Esophagus muscularis mucosa (tissue), 4 donors: Measurements from ENCODE around the gene GSN. TPM values are rescaled to one million over a fixed set of nuclear protein-coding genes. Genes with fewer than 3 reads are reported as not detected.

Experiments used
- DNase-seq: peaks from one replicate; pipeline ENCODE4 v3.0.0-alpha.2; 2017; ENCODE audit errors: extremely low spot score
- H3K27ac ChIP-seq, 4 donors: fragments of 200-600 bp; sonication (generic); replicated peaks in 1 of 4; 1 replicate in 3 of 4; 2 replicates in 1 of 4; pipeline ENCODE4 v1.5.1; 2016 to 2019; ENCODE audit warnings: mild to moderate bottlenecking in 1 of 4
- H3K27me3 ChIP-seq, 4 donors: fragments of 200-600 bp; sonication (generic); one replicate each; pipeline versions ENCODE4 v1.5.1 to v1.6.0; 2016 to 2019
- H3K36me3 ChIP-seq, 4 donors: fragments of 200-600 bp; sonication (generic); one replicate each; pipeline ENCODE4 v1.5.1; 2016 to 2019
- H3K4me1 ChIP-seq, 4 donors: fragments of 200-600 bp; sonication (generic); one replicate each; pipeline ENCODE4 v1.5.1; 2016 to 2019
- H3K4me3 ChIP-seq, 4 donors: fragments of 200-600 bp; sonication (generic); 1 replicate in 2 of 4; 2 replicates in 2 of 4; pipeline ENCODE4 v1.5.1; 2016 to 2019; ENCODE audit warnings: mild to moderate bottlenecking in 4 of 4, moderate library complexity in 1 of 4
- H3K9me3 ChIP-seq, 4 donors: fragments of 200-600 bp; sonication (generic); 1 replicate in 3 of 4; 2 replicates in 1 of 4; pipeline ENCODE4 v1.5.1; 2016 to 2019
- EP300 ChIP-seq: sonication (generic); formaldehyde crosslinking; IDR thresholded peaks from one replicate; pipeline ENCODE4 v1.6.1; 2017; ENCODE audit warnings: antibody characterized with exemption
- POLR2A ChIP-seq: fragments of 450-650 bp; IDR thresholded peaks from one replicate; pipeline ENCODE4 v1.6.1; 2017; ENCODE audit warnings: antibody characterized with exemption, moderate library complexity, mild to moderate bottlenecking, low read depth
- POLR2AphosphoS5 ChIP-seq, 2 donors: sonication (generic); formaldehyde crosslinking; IDR thresholded peaks; one replicate each; pipeline ENCODE4 v1.6.1; 2017; ENCODE audit warnings: antibody characterized with exemption in 2 of 2
- WGBS: methylation state at CpG from one replicate; pipeline ENCODE4 v1.1.5; 2018; 5-methylcytosine and 5-hydroxymethylcytosine counted together
- intact Hi-C: fragments of 100-400 bp; cut with DNase I; formaldehyde crosslinking; loops from one replicate; pipeline ENCODE4 v1.15.1; 2023
- total RNA-seq, 4 donors: library from RNA; depleted of rRNA; stranded (reverse); fragments of >200 nt; gene quantifications; one replicate each; pipeline versions ENCODE4 v1.1.0 to v1.2.1, GENCODE V29; 2016
- TF ChIP-seq, protein P1 (sequence below), 3 experiments: fragments of 200-600 bp in 2 of 3; fragments of 450-650 bp in 1 of 3; sonication (generic) in 2 of 3; IDR thresholded peaks; one replicate each; pipeline ENCODE4 v1.5.1; 2017 to 2019; ENCODE audit warnings: antibody characterized with exemption in 3 of 3, mild to moderate bottlenecking in 2 of 3, moderate library complexity in 1 of 3

GSN gene
- total RNA-seq, 4 donors from 2014 or later: 2,509 to 3,811 (median 3,170) TPM

DNA sequence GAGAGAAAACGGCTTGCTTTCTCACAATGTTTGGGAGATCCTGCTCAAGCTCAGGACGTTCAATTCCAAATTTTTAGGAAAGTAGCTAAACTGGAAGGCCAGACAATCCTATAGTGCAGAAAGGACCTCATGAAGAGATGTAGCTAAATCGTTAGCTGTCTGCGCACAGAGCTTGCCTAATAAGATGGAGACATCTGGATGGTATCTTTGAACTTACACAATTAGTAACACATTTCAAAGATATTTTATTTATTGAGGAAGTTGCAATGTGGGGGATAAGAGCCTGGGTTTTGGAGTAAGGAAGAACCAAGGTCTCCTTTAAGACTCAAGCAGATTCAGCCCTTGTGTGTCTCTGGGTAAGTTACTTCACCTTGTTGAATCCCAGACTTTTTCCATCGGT, 37.7 kb upstream of the GSN start:
- WGBS: 93% methylated on average over 5 of the region's 5 CpGs
- intact Hi-C loops: no loop called here
- Histone ChIP-seq H3K27me3 (no peaks in the 10 kb centered on the region), H3K9me3 (no peaks in the 10 kb centered on the region), H3K4me3 (no peak overlapping the region), H3K36me3 (peaks cover 0 to 4% (median 0%) of the 10 kb centered on the region in 4 donors), H3K4me1 (no peaks in the 10 kb centered on the region), H3K27ac (no peak overlapping the region)
- DNase-seq: no peak
- TF ChIP-seq, protein P1, sequence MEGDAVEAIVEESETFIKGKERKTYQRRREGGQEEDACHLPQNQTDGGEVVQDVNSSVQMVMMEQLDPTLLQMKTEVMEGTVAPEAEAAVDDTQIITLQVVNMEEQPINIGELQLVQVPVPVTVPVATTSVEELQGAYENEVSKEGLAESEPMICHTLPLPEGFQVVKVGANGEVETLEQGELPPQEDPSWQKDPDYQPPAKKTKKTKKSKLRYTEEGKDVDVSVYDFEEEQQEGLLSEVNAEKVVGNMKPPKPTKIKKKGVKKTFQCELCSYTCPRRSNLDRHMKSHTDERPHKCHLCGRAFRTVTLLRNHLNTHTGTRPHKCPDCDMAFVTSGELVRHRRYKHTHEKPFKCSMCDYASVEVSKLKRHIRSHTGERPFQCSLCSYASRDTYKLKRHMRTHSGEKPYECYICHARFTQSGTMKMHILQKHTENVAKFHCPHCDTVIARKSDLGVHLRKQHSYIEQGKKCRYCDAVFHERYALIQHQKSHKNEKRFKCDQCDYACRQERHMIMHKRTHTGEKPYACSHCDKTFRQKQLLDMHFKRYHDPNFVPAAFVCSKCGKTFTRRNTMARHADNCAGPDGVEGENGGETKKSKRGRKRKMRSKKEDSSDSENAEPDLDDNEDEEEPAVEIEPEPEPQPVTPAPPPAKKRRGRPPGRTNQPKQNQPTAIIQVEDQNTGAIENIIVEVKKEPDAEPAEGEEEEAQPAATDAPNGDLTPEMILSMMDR (IDR thresholded peaks at IDR 0.05): no peak
- TF ChIP-seq EP300 (no peak), POLR2AphosphoS5 (IDR thresholded peaks at IDR 0.05) (no peak), POLR2A (no peak)

DNA sequence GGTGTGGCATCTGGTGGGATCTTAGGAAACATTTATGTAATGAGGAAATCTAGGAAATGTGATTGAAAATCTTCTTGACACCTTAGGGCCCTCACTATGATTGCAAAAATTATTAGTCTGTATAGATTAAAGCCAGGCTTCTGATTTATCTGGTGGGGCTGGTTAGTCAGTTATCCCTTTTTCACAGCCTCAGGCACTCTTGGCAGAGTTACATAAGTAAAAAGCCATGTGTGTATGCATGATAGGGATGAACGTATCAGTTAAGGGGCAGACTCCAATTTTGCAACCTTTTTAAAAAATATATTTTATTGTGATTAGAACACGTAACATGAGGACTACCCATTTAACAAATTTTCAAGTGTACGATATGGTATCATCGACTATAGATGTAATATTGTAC, 35.7 kb upstream of the GSN start:
- intact Hi-C loops: no loop called here
- H3K4me3 ChIP-seq: no peak overlapping the region
- peaks cover 0 to 4% (median 0%) of the 10 kb centered on the region in 4 donors for H3K36me3 ChIP-seq
- no peaks in the 10 kb centered on the region for H3K27me3 ChIP-seq
- WGBS: 96% methylated on average over 4 of the region's 4 CpGs
- TF ChIP-seq, protein P1 (IDR thresholded peaks at IDR 0.05): no peak
- no peak for TF ChIP-seq POLR2AphosphoS5 (IDR thresholded peaks at IDR 0.05)
- no peak for TF ChIP-seq EP300
- TF ChIP-seq POLR2A: no peak
- no peaks in the 10 kb centered on the region for H3K9me3 ChIP-seq
- no peak for DNase-seq
- no peaks in the 10 kb centered on the region for H3K4me1 ChIP-seq
- H3K27ac ChIP-seq: no peak overlapping the region

DNA sequence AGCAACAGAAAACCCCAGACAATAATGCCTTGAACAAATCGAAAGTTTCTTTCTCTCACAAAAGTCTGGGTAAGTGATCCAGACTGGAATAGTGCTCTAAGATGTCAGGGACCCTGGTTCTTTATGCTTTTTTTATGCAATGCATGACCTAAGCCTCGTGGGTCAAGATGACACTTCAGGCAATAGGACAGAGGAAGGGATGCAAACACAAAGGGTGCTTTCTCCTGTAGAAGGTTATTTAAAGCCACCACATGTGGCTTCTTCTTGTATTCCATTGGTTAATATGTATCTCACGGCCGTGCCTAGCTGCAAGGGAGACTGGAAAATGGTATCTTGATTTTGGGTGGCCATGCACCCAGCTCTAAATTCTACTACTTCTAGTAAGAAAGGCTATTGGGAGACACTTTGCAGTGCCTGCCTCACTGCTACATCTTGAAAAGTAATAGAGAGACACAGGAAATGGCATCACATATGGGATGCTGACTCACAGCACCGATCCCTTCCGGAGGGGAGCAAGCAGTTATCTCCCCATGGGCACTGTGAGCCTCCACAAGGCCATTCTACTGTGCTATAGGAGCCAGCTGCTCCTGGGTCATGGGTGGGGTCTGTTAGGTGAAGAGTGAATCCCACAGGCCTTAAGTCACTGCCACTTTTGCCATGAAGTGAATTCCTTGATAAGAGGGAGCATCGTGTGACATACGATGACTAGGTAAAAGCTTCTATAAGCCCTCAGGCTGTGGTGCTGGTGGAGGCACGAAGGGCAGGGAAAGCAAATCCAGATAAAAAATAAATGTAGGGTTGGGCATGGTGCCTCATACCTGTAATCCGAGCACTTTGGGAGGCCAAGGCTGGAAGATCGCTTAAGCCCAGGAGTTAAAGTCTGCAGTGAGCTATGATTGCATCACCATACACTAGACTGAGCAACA, 33.8 kb upstream of the GSN start:
- Histone ChIP-seq H3K4me1 (no peaks in the 10 kb centered on the region), H3K36me3 (peaks cover 0 to 4% (median 0%) of the 10 kb centered on the region in 4 donors), H3K9me3 (no peaks in the 10 kb centered on the region), H3K27ac (no peak overlapping the region), H3K4me3 (no peak overlapping the region), H3K27me3 (no peaks in the 10 kb centered on the region)
- DNase-seq: no peak
- WGBS: 89% methylated on average over 11 of the region's 11 CpGs
- intact Hi-C loops: no loop called here
- TF ChIP-seq, protein P1 (IDR thresholded peaks at IDR 0.05): no peak
- TF ChIP-seq EP300: no peak
- no peak for TF ChIP-seq POLR2AphosphoS5 (IDR thresholded peaks at IDR 0.05)
- TF ChIP-seq POLR2A: no peak

DNA sequence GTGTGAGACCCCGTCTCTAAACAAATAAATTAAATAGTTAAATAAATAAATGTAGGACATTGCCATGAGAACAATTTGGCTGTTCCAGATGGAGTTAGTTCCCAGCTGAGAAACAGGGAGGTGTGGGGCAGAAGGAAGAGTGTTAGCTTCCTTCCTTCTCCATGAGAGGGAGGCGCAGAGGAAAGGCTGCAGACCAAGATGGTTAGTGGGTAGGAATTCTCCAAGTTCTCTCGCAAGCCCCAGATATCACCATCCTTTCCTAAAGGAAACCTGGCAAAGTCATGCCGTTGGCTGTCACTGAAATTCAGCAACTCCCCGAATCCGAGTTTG, 33.2 kb upstream of the GSN start:
- Histone ChIP-seq H3K27me3 (no peaks in the 10 kb centered on the region), H3K27ac (no peak overlapping the region), H3K4me1 (no peaks in the 10 kb centered on the region), H3K9me3 (no peaks in the 10 kb centered on the region), H3K4me3 (no peak overlapping the region), H3K36me3 (peaks cover 0 to 4% (median 0%) of the 10 kb centered on the region in 4 donors)
- no peak for DNase-seq
- intact Hi-C loops: no loop called here
- 97% methylated on average over 6 of the region's 6 CpGs for WGBS
- TF ChIP-seq EP300 (no peak), POLR2AphosphoS5 (IDR thresholded peaks at IDR 0.05) (no peak), POLR2A (no peak)
- TF ChIP-seq, protein P1 (IDR thresholded peaks at IDR 0.05): no peak
